SHP77 treated with DMSO at 0.1 percent for 48 hours (cell line): ENCODE data around the gene LRMDA.
A peak's percentile ranks its signal among the peaks of the same experiment; 100 is the strongest.

ENCODE experiments used
- DNase-seq: peaks from one replicate; lab custom pipeline; 2025; lab: John Stamatoyannopoulos, UW

Gene LRMDA

GRCh38 chr10:75672111-75672671 is 240.8 kb downstream of the LRMDA start:
- no peak for DNase-seq

- no peak for DNase-seq
These were observed 241.4 kb downstream of the LRMDA start for GRCh38 chr10:75672842-75673241.

GRCh38 chr10:75677541-75677940 is 246.1 kb downstream of the LRMDA start:
- no peak for DNase-seq

- no peak for DNase-seq
These were observed 247.1 kb downstream of the LRMDA start for GRCh38 chr10:75678527-75678926.

GRCh38 chr10:75679536-75679935 is 248.1 kb downstream of the LRMDA start:
- DNase-seq, result no peak

- DNase-seq, result no peak
These were observed 249.9 kb downstream of the LRMDA start for GRCh38 chr10:75681334-75681733.

GRCh38 chr10:75682649-75683557 is 251.5 kb downstream of the LRMDA start:
- no peak for DNase-seq

GRCh38 chr10:75685187-75685586 is 253.8 kb downstream of the LRMDA start:
- DNase-seq, result no peak

- no peak for DNase-seq
These were observed 257.3 kb downstream of the LRMDA start for GRCh38 chr10:75688506-75689300.

GRCh38 chr10:75693489-75693888 is 262.1 kb downstream of the LRMDA start:
- no peak for DNase-seq

GRCh38 chr10:75694269-75694668 is 262.8 kb downstream of the LRMDA start:
- no peak for DNase-seq

GRCh38 chr10:75694790-75695189 is 263.4 kb downstream of the LRMDA start:
- DNase-seq, result no peak

- DNase-seq, result no peak
These were observed 264.6 kb downstream of the LRMDA start for GRCh38 chr10:75695994-75696393.

- DNase-seq, result no peak
These were observed 265.1 kb downstream of the LRMDA start for GRCh38 chr10:75696536-75696935.

GRCh38 chr10:75703191-75703854 is 271.9 kb downstream of the LRMDA start:
- DNase-seq, result no peak

- no peak for DNase-seq
These were observed 274.0 kb downstream of the LRMDA start for GRCh38 chr10:75705426-75705825.

- DNase-seq, result no peak
These were observed 275.8 kb downstream of the LRMDA start for GRCh38 chr10:75707080-75707840.

GRCh38 chr10:75708060-75708459 is 276.6 kb downstream of the LRMDA start:
- peak; percentile 22 for DNase-seq

- no peak for DNase-seq
These were observed 277.8 kb downstream of the LRMDA start for GRCh38 chr10:75709245-75709644.

- DNase-seq, result no peak
These were observed 278.4 kb downstream of the LRMDA start for GRCh38 chr10:75709811-75710210.

- no peak for DNase-seq
These were observed 280.9 kb downstream of the LRMDA start for GRCh38 chr10:75712242-75712880.
